Epithelial cell of proximal tubule (primary cell): ENCODE measurements around the gene MAPK6. TPM values are rescaled to one million over a fixed set of nuclear protein-coding genes. Genes with fewer than 3 reads are reported as not detected.
"Not testable (repeated sequence)": the region's sequence is repeated elsewhere in the genome, so short reads cannot be mapped to it uniquely, and the experiment has no call there.

Experiments
- DNase-seq: peaks from one replicate; pipeline ENCODE4 v3.0.0-alpha.2; 2011; ENCODE audit warnings: low read depth
- H3K4me3 ChIP-seq: 2 replicates; pipeline ENCODE4 v1.5.1; 2011; ENCODE audit warnings: low read depth, mild to moderate bottlenecking, low read length
- CTCF ChIP-seq: conservative IDR thresholded peaks from 2 replicates; pipeline ENCODE4 v1.5.1; 2012; ENCODE audit warnings: low read depth, mild to moderate bottlenecking, low read length
- total RNA-seq: library from RNA; depleted of rRNA; stranded (reverse); fragments of >200 nt; gene quantifications from 2 replicates; pipeline ENCODE4 v1.2.3, GENCODE V29; 2015

MAPK6 gene
- total RNA-seq, 1 donor from 2014 or later, result 32.6 TPM

GRCh38 chr15:52050416-52050815 is 31.4 kb downstream of the MAPK6 start:
- TF ChIP-seq CTCF, result no peak
- H3K4me3 ChIP-seq, result no peak overlapping the region
- no peak for DNase-seq

GRCh38 chr15:52052066-52052935 is 33.3 kb downstream of the MAPK6 start:
- TF ChIP-seq CTCF, result no peak
- DNase-seq, result no peak
- H3K4me3 ChIP-seq, result no peak overlapping the region

- no peak for DNase-seq
- TF ChIP-seq CTCF, result no peak
- H3K4me3 ChIP-seq, result no peak overlapping the region
Observed at GRCh38 chr15:52054381-52054780, 35.4 kb downstream of the MAPK6 start.

- not testable (repeated sequence) for H3K4me3 ChIP-seq, DNase-seq
Observed at GRCh38 chr15:52054858-52055257, 35.8 kb downstream of the MAPK6 start.

GRCh38 chr15:52056001-52056400 is 37.0 kb downstream of the MAPK6 start:
- TF ChIP-seq CTCF, result no peak
- H3K4me3 ChIP-seq, result no peak overlapping the region
- DNase-seq, result no peak

- DNase-seq, result no peak
- no peak for TF ChIP-seq CTCF
- H3K4me3 ChIP-seq, result no peak overlapping the region
Observed at GRCh38 chr15:52056496-52056895, 37.5 kb downstream of the MAPK6 start.

GRCh38 chr15:52057996-52058395 is 39.0 kb downstream of the MAPK6 start:
- no peak for TF ChIP-seq CTCF
- H3K4me3 ChIP-seq, result no peak overlapping the region
- no peak for DNase-seq
